NCI-H2081 treated with DMSO at 0.1 percent for 48 hours (cell line): Measurements from ENCODE around the gene VPS25.
"Not testable (repeated sequence)": the region's sequence is repeated elsewhere in the genome, so short reads cannot be mapped to it uniquely, and the experiment has no call there.

Source experiments
- DNase-seq: peaks from one replicate; lab custom pipeline; 2025; lab: John Stamatoyannopoulos, UW

The VPS25 gene

DNA sequence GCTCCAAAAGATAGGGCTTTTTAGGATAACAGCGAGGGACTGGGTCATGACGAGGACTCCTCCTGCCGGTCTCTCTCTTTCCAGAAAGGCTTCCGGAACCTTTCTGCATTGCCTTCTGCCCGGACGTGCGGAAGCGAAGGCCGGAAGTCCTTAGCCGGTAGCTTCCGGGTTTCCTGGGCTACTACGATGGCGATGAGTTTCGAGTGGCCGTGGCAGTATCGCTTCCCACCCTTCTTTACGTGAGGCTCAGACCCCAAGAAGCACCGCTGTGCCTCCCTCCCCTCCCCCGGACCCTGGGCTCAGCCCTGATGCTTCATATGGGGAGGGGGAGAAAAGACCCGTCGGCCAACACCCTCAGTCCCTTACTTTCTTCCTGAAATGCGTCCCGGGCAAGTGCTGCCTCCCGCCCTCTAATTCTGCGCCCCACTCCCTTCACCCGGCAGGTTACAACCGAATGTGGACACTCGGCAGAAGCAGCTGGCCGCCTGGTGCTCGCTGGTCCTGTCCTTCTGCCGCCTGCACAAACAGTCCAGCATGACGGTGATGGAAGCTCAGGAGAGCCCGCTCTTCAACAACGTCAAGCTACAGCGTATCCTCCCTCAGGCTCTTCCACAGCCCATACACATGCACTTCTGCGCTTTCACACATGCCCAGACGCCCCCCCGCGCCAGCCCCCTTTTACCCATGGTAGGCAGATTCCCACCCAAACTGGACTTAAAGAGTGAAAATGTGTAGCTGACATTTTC is at the start of gene VPS25:
VPS25 (plus strand) TSS at position 160 of the 746 bp plus-strand sequence; CDS start at position 187, 27 bp downstream.
- peak; percentile 59 for DNase-seq

DNA sequence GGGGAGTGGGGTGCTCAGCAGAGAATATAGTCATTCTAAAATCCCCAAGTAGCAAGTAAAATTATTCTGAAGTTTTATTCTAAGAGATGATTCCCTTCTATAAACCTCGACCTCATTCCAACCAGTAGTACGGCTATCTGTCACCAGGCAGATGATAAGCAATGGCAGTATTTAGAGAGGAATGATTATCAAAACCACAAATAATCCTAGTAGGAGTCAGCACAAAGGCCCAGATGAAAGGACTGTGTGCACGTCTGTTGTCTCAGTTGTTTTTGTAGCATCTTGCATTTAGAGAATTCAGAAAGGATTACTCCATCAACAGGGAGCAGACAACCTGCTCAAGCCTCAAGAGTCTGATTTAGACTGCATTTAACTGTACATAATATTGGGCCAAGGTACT is 49.6 kb upstream of the VPS25 start:
- no peak for DNase-seq

DNA sequence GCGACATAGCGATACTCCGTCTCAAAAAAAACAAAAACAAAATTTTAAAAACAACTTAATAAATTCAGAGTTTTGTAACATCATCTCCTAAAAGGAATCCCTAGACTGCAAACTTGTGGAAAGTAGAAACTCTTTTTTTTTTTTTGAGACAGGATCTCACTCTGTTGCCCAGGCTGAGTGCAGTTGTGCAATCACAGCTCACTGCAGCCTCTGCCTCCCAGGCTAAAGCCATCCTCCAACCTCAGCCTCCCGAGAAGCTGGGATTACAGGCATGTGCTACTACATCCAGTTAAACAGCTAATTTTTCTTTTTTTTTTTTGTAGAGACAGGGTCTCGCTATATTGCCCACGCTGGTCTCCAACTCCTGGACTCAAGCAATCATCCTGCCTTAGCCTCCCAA is 48.1 kb upstream of the VPS25 start:
- no peak for DNase-seq

DNA sequence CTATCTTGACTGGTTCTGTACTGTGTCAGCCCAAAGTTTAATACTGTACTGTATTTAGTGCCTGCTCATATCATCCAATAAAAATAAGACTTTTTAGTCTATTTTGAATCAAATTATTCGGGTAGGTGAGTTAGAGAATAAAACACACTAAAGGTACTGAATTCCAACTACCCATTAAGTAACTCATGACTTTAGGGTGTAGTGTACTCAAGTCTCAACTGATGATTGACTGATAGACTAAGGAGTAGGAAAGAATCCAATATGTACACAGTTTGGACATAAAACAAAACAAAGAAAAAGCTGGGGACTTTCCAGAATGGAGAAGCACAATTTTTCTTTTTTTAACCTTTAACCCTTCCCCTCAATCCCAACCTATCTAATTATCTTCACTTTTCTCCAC is 32.5 kb upstream of the VPS25 start:
- DNase-seq = no peak

DNA sequence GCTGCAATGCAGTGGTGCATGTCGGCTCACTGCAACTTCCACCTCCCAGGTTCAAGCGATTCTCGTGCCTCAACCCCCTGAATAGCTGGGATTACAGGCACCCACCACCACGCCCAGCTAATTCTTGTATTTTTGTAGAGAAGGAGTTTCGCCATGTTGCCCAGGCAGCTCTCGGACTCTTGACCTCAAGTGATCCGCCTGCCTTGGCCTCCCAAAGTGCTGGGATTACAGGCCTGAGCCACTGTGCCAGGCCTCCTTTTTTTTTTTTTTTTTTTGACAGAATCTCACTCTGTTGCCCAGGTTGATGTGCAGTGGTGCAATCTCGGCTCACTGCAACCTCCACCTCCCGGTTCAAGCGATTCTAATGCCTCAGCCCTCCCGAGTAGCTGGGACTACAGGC is 30.3 kb upstream of the VPS25 start:
- DNase-seq = not testable (repeated sequence)

DNA sequence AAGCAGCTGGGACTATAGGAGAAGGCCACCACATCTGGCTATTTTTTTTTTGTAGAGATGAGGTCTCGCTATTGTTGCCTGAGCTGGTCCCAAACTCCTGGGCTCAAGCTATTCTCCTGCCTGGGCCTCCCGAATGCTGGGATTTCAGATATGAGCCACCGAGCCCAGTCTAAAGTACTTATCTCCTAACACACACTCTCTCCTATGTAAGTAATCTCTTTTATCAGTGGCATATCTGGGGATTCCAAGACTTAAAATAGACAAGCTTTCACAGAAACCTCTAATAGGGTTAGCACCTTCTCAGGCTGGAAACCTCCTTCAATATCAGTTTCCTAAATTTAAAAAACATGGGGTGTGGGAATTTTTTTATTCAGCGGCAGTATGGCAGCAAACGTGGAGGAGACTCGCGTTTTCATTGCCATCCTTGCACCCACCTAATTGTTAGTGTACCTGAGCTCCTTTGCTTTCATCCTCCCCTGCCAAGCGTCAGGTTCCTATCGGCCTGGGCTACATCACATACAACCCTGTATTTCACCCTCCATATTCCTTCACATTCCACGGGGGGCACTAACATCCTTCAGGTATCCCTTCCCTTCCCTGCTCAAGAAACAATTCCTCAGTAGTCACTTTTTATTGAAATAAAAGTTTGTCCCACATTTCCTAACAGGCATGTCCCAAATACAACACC is 29.5 kb upstream of the VPS25 start:
- no peak for DNase-seq

DNA sequence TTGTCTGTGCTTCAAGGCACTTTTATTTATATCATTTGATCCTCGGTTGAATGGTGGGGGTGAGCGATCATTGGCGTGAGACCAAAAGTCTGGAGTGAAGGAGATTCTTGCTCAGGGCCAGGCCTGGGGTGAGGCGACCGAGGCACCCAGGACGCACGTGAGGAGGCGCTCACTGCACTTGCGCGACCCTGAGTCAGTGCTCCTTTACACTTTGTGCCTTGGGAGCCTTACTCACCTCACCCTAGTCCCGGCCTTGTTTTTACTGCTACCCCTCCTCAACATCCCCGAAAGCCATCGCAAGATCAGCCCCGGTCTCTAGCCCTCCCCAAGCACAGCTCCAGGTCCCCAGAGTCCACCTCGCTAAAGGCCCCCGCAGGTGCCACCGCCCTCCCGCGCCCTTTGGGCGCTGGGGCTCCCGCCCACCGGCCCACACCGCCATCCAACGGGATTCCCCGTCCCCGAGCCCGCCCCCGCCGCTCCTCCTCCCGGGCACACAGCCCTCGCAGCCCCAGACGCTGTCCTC is 28.9 kb upstream of the VPS25 start:
- DNase-seq = no peak

DNA sequence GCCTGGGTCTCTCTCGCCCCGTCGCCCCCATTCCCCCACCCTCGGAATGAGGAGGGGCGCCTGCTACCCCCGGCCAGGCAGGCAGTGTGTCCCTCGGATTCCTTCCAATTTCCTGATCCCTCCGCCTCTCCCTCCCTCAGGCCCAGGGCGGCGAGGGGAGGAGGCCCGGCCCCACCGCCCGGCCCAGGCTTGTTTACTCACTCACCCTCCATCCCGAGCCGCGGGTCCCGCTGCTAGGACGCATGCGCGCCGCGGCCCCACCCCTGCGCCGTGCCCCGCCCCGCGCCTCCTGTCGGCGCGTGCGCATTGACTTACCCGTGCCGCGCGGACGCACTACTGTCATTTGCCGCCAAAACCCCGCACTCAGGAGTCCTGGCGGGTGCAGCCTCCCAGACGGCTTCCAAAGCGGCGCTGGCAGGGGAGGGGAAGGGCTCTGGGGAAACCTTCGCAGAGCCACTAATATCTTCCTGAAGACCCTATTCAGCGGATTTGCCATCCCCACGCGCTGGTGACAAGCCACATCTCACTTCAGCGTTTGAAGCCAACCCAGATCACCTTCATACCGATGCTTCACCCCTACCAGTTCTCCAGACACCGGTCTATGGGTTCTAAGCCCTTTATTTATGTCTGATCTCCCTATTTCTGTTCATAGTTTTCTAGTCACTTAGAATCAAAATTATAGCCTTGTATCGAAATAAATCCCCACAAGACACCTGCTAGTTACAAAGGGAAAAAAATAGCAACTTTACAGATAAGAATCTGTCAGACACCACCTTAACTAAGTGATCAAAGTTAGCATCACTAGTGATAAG is 28.2 kb upstream of the VPS25 start, which contains the start of gene EZH1:
EZH1 (minus strand) TSS at position 235 of the 812 bp plus-strand sequence. CDS start 16,099 bp downstream, outside the sequence.
- DNase-seq = peak; percentile 80

DNA sequence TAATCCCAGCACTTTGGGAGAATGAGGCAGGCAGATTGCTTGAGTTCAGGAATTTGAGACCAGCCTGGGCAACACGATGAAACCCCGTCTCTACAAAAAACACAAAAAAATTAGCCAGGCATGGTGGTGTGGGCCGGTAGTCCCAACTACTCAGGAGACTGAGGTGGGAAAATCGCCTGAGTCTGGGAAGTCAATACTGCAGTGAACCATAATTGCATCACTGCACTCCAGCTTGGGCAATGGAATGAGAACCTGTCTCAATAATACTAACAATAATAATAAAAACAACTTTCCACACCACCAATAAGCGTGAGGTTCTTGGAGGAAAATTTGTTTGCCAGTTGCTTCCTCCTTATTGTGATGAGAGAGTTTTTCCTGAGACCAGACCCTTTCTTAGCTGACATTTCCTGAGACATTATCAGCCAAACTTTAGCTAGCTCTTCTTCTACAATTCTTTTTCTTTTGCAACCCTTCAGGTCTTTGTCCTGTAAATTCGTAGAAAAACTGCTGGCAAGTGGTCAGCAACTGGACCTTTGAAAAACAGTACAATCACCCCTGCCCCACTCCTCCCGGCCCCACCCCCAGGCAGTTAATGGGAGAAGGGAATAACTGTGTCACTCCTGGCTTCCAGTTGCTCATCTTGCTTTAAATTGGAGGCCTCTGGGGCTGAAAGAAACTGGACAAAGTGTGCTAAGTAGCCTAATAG is 24.9 kb upstream of the VPS25 start:
- DNase-seq = no peak

DNA sequence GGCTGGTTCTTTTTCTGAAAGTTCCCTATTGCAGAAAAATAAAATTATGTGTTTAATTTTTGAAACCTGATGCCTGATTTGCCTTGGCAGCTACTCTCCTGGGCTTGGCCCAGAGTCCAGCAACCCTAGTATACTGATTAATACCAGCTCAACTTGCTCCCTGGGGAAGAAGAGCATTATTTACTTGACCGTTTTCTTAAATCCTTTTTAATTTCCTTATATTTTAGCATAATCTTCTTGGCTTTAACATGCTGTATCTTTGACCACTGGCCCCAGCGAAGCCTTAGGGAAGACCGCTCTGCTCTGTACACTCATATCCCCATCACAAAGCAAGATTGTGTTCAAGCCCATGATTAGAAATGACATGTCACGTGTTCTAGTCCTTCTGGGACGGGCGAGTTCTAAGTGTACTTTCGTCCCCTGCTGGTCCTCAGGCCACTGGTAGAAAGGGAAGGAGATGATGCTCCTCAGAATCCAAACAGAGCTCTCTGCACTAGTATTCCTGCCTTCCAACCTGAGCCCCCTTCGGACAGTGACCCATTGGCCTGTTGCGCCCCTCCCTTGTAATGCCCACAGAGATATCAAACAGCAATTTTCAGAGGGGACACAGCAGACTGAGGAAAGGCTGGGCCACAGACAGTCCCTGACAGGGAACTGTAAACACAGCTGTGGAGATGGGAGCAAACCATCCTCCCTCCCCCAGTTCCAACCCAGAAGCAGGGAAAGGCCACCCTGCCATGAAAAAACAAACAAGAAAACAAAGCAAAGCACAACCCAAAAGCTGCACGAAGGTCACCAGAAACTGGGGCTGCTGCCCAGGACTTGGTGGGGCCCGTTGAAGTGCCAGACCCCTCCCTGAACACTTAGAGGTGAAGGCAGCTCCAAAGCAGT is 24.1 kb upstream of the VPS25 start:
- DNase-seq = no peak

DNA sequence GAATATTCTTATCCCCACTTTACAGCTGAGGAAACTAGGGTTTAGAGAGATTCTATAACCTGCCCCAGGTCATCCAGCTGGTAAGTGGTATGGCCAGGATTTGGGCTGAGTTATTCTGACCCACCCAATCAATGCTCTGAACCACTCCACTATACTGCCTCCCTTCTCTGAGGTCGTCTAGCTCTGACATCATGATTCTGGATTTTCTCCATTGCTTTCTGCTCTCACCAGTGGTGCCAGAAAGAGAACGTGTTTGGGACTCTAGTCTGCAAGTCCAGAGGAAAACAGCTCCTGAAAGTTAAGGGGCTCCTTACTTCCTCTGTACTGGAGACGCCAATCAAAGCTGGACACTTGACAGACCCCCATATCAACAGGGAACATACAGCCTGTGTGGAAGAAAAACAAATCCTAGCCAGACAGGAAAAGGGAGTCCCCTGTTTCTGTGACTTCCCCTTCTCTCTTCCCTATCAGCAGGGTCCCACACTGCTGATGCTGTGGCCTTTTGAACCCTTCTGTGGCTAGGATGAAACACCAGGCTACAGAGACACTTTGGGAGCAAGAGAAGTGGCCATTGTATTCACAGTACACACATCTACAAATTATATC is 22.4 kb upstream of the VPS25 start:
- DNase-seq = no peak

DNA sequence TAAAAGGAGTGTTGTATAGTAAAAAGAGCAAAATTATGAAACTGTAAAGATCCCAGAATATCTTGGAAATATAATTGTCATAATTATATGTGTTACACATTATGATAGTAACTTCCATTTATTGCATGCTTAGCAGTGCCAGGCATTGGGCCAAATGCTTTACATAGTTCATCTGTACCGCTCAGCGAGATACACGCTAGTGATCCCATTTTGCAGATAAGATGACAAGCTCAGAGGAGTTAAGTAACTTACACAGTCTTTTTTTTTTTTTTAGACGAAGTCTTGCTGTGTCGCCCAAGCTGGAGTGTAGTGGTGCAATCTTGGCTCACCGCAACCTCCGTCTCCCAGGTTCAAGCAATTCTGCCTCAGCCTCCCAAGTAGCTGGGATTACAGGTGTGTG is 21.6 kb upstream of the VPS25 start:
- DNase-seq = no peak

DNA sequence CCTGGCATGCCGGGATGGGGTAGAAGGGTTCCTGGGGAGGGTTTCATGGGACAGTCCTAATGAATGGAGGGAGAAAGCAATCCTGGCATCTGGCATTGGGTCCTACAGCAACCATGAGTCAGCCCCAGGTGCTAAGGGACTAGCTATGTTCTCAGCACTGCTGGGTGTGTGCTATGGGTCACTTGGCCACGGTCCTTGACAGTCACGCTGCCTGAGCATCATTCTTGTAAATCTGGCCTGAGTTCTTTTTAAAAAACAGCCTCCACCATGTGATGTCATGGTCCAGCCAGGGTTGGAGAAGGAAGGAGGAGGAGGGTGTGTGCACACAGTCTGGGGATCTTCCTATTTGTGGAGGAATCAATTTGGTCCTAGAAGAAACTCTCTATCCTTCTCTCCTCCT is 18.5 kb upstream of the VPS25 start:
- DNase-seq = no peak

DNA sequence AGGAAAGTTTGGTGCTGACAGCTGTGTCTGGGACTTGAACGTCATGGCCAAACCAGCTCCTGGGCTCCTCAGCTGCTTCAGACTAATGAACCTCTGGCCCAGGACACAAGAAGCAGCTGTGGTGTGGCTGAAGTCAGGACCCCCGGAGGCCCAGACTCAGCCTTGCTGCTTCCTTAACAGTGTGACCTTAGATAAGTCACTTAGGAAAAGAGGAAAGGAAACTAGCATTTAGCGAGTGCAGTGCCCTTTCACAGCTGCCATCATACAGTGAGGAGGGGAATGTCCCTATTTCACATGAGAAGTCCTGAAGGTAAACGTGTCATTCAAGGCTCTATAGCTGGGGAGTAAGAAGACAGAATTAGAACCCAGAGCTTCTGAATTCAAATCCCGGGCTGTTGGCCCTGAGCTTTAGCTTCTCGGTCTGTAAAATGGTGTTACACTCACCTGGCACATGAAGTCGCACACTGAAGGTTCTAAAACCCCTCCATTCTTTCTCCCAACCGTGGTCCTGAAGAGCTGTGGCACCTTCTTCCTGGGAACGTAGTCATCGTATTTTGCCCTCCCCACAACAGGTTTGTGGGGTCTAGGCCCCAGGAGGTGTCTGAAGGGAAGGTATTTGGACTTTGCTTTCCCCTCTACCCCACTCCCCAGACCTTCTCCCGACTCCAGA is 13.1 kb upstream of the VPS25 start:
- no peak for DNase-seq

DNA sequence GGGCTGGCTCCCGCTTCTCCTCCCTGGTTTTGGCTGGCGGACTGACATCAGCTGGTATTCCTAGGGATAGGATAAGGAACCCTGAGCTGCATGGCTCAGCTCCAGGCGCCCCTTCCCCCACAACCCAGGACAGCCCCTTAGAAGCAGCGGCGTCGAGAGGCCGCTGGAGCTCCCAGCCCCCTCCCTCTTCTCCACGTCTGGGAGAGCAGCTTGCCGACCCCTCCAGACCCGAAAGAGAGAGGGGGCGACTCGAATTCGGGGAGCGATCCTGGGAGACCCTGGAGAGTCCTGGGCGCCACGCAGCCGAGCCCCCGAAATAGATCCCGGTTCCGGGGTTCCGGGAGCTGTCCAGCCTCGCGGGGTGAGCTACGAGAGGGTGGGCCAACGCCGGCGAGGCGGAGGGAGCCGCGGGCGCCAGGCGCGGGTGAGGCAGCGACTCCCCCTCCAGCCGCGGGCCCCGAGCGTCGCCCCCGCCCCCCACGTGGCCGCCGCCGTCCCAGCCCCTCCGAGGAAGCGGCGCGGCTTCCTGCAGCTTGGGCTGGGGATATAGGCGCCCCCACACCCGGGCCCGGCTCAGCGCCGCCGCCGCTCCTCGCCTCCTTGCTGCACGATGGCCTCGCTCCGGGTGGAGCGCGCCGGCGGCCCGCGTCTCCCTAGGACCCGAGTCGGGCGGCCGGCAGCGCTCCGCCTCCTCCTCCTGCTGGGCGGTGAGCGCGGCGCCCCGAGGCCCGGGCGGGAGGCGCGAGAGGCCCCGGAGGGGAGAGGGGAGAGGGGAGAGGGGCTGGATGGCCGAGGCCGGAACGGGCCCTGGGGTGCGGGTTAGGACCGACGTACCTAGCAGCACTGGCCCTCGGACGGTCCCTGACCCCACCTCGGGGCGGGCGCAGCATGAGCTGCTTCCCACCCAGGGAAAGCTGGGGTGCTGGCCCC is 12.3 kb upstream of the VPS25 start, which contains the start of gene RAMP2:
RAMP2 (plus strand) TSS at position 576 of the 930 bp plus-strand sequence; CDS start at position 611, 35 bp downstream.
- no peak for DNase-seq

DNA sequence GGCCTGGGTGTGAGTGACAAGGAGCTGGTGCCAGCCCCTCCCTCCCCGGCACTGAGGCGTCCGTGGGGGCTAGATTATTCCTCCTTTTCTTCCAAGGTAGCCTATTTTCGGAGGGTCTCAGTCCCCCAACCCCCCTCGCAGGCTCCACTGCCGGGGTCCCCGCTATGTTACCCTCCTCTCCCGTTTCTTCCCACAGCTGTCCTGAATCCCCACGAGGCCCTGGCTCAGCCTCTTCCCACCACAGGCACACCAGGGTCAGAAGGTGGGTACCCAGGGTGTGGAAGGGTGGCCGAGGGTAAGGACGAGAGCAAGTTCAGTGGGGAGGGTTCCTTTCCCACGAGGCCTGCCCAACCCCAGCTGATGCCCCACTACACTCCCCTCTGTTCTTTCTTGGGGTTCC is 11.6 kb upstream of the VPS25 start:
- no peak for DNase-seq

DNA sequence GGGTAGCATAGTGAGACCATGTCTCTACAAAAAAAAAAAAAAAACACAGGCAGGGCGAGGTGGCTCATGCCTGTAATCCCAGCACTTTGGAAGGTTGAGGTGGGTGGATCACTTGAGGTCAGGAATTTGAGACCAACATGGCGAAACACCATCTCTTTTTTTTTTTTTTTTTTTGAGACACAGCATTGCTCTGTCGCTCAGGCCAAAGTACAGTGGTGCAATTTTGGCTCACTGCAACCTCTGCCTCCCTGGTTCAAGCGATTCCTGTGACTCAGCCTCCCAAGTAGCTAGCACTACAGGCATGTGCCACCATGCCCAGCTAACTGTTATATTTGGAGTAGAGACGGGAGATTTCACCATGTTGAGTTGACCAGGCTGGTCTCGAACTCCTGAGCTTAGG is 7.1 kb upstream of the VPS25 start:
- DNase-seq = no peak

DNA sequence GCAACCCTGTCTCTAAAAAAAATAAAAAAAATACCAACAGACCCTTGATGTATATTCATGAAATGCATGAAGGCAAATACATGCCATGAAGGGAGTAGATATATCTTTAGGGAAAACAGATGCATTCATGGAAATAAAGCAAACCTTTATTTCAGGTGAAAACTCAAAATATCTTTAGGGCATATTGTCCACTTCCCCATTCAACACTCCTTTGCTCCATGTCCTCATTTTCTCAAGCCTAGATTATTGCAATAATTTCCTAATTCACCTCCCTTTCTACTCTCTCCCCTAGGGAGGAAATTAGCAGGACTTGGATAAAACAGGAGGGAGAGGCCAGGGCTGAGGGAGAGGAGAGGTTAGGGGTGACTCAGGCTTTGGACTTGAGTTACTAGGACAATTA is 5.7 kb upstream of the VPS25 start:
- DNase-seq = no peak

DNA sequence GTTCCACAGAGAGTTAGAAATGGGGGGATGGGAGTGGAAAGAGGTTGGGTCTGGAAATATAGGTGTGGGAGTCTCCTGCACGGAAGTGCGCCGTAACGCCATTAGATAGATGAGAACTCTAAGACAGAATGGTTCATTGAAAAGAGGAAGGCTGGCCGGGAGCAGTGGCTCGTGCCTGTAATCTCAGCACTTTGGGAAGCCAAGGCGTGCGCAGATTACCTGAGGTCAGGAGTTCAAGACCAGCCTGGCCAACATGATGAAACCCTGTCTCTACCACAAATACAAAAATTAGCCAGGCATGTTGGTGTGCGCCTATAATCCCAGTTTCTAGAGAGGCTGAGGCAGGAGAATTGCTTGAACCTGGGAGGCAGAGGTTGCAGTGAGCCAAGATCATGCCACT is 5.2 kb upstream of the VPS25 start:
- not testable (repeated sequence) for DNase-seq
